Psoas muscle (tissue), 8 donors: ENCODE measurements around the gene TMEM167A. TPM values are rescaled to one million over a fixed set of nuclear protein-coding genes. Genes with fewer than 3 reads are reported as not detected.
A peak's percentile ranks its signal among the peaks of the same experiment; 100 is the strongest.

Experiments
- ATAC-seq, 4 donors: fragments of 200-7000 bp; cut with Tn5 transposase; one replicate each; pipeline ENCODE4 v1.9.1; 2020; ENCODE audit warnings: moderate library complexity in 3 of 4, mild to moderate bottlenecking in 2 of 4
- DNase-seq, 2 donors: peaks; one replicate each; pipeline ENCODE4 v3.0.0-alpha.2; 2020
- H3K27ac ChIP-seq: fragments of 200-600 bp; one replicate; pipeline ENCODE4 v1.8.0; 2022
- H3K27me3 ChIP-seq, 3 donors: fragments of 200-600 bp in 1 of 3; one replicate each; pipeline versions ENCODE4 v1.6.1 to v1.8.0; 2013 to 2022; ENCODE audit warnings: low read length in 2 of 3, mild to moderate bottlenecking in 2 of 3, moderate library complexity in 1 of 3; ENCODE audit not compliant: insufficient read depth in 3 of 3
- H3K36me3 ChIP-seq, 2 donors: fragments of 200-600 bp in 1 of 2; one replicate each; pipeline versions ENCODE4 v1.6.1 to v1.8.0; 2013 to 2022; ENCODE audit warnings: low read depth in 1 of 2, mild to moderate bottlenecking in 1 of 2, moderate library complexity in 1 of 2; ENCODE audit not compliant: insufficient read depth in 1 of 2
- H3K4me1 ChIP-seq: fragments of 200-600 bp; one replicate; pipeline ENCODE4 v1.8.0; 2022
- H3K4me3 ChIP-seq: fragments of 200-600 bp; one replicate; pipeline ENCODE4 v1.8.0; 2022; ENCODE audit warnings: mild to moderate bottlenecking
- H3K9me3 ChIP-seq: fragments of 200-600 bp; one replicate; pipeline ENCODE4 v1.8.0; 2022
- CTCF ChIP-seq: fragments of 200-600 bp; IDR thresholded peaks from one replicate; pipeline ENCODE4 v1.8.0; 2022; ENCODE audit warnings: antibody characterized with exemption
- WGBS, 3 donors: extraction: QIAGEN DNeasy Blood & Tissue Kit; methylation state at CpG; one replicate each; pipeline versions ENCODE4 v1.1.6 to v1.1.7; 2013; 5-methylcytosine and 5-hydroxymethylcytosine counted together
- intact Hi-C, 2 donors: fragments of 100-400 bp; cut with DNase I; formaldehyde crosslinking; loops; one replicate each; pipeline versions ENCODE4 v1.11.0 to v1.14.2; 2022
- polyA plus RNA-seq, 3 donors: library from polyadenylated mRNA; stranded (reverse); fragments of 200-250 nt; gene quantifications; one replicate each; pipeline ENCODE4 v1.2.3, GENCODE V29; 2013
- total RNA-seq, 4 donors: library from RNA; stranded (reverse); fragmentation: NEBNext Ultra II Directional in 2 of 4; extraction: Animal tissue kit (Norgen Biotek cat#: 25700) in 2 of 4; gene quantifications; one replicate each; pipeline versions ENCODE4 v1.2.1 to v1.2.4, GENCODE V29; 2021 to 2023
- donor health status: healthy with polysubstance abuse.
- donor health status: DM: no; HTN: no; CAD: no; lungs with moderate emphysema.
- donor health status: Bipolar disorder and iron deficiency.
- donor health status: healthy.
- donor health status: DM: yes; HTN: yes; CAD: no.
- donor health status: DM: no; HTN: no; CAD: no.
- donor health status: DM: no; HTN: no; CAD: no.
- donor health status: DM: yes; HTN: yes; CAD: no.

TMEM167A gene
- total and polyA plus RNA-seq, 7 donors = 17.7 to 60.8 (median 33.2) TPM

- Histone ChIP-seq H3K4me1 (peaks cover 5% of the 10 kb centered on the region), H3K9me3 (no peaks in the 10 kb centered on the region), H3K4me3 (no peak overlapping the region), H3K36me3 (no peaks in the 10 kb centered on the region), H3K27ac (no peak overlapping the region), H3K27me3 (no peaks in the 10 kb centered on the region)
- ATAC-seq (peak; percentile 79 to 95 (median 92)), DNase-seq (peak; percentile 15 to 71)
- TF ChIP-seq CTCF = no peak
- intact Hi-C loops = no loop called here
- WGBS, 3 donors = 22 to 30% (median 29%) methylated on average over 5 of the region's 5 CpGs
These were observed 41.7 kb downstream of the TMEM167A start for GRCh38 chr5:83035373-83036100.

GRCh38 chr5:83034528-83035207, 42.5 kb downstream of the TMEM167A start:
- WGBS, 3 donors = 67 to 81% (median 68%) methylated on average over 4 of the region's 4 CpGs
- Histone ChIP-seq H3K27me3 (no peaks in the 10 kb centered on the region), H3K4me3 (no peak overlapping the region), H3K36me3 (no peaks in the 10 kb centered on the region), H3K9me3 (no peaks in the 10 kb centered on the region), H3K4me1 (peaks cover 5% of the 10 kb centered on the region), H3K27ac (no peak overlapping the region)
- DNase-seq = no peak
- TF ChIP-seq CTCF = no peak
- ATAC-seq = no peak
- intact Hi-C loops = no loop called here

- intact Hi-C loops = no loop called here
- no peak overlapping the region for H3K27ac ChIP-seq
- no peaks in the 10 kb centered on the region for H3K9me3 ChIP-seq
- H3K4me3 ChIP-seq = no peak overlapping the region
- peaks cover 5% of the 10 kb centered on the region for H3K4me1 ChIP-seq
- H3K27me3 ChIP-seq = no peaks in the 10 kb centered on the region
- no peaks in the 10 kb centered on the region for H3K36me3 ChIP-seq
- no peak for ATAC-seq
- 37 to 56% (median 41%) methylated on average over 3 of the region's 3 CpGs for WGBS, 3 donors
- TF ChIP-seq CTCF = no peak
- DNase-seq = no peak
These were observed 43.2 kb downstream of the TMEM167A start for GRCh38 chr5:83034036-83034435.

GRCh38 chr5:83031381-83031780, 45.8 kb downstream of the TMEM167A start:
- peaks cover 5% of the 10 kb centered on the region for H3K4me1 ChIP-seq
- no peak overlapping the region for H3K4me3 ChIP-seq
- ATAC-seq (no peak), DNase-seq (no peak)
- intact Hi-C loops = no loop called here
- 57 to 82% (median 75%) methylated on average over 1 of the region's 1 CpG for WGBS, 3 donors
- no peaks in the 10 kb centered on the region for H3K36me3 ChIP-seq
- H3K27ac ChIP-seq = no peak overlapping the region
- TF ChIP-seq CTCF = no peak
- no peaks in the 10 kb centered on the region for H3K9me3 ChIP-seq
- H3K27me3 ChIP-seq = no peaks in the 10 kb centered on the region
